CD4-positive, alpha-beta T cell treated with Interleukin-4 for 1 hour (primary cell): ENCODE results near the gene FNIP1.
"Not testable (repeated sequence)": the region's sequence is repeated elsewhere in the genome, so short reads cannot be mapped to it uniquely, and the experiment has no call there.

Experiments
- DNase-seq, 2 donors: peaks; one replicate each; pipeline ENCODE4 v3.0.0-alpha.2; 2020 to 2022

FNIP1 gene

DNA sequence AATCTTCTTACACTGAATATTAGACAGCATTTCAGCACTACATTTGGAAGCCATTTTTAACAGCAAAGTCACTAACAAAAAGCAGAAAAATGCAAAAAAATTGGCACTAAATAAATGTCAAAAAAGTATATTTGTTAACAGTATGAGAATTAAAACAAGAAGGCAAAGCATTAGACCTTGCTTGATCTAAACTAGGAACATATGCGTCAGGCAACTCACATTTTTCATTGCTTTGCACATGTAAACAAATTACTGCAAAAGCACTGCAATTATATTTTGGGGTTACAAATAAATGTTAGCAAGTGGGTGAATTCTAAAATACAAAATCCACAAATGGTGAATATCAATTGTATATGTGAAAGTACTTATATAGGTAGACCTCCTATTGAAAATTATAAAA, 112.8 kb downstream of the FNIP1 start:
- no peak for DNase-seq

DNA sequence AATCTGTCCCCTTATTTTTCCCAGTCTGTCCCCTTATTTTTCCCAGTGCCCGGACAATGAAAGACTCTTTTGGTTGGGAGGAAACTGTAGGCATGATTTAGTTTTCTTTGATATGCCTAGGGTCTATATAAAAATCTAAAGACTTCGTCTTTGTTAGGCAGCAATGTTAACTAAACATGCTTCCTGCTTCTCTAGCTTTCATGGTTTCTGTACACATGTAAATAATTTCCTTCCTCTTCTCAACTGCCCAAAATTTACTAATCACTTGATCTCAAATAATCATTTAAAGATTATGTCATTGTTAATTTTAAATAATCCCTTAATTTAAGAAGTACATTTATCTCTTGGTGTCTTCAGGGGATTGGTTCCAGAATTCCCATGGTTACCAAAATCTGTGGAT, 114.0 kb downstream of the FNIP1 start:
- DNase-seq: no peak

DNA sequence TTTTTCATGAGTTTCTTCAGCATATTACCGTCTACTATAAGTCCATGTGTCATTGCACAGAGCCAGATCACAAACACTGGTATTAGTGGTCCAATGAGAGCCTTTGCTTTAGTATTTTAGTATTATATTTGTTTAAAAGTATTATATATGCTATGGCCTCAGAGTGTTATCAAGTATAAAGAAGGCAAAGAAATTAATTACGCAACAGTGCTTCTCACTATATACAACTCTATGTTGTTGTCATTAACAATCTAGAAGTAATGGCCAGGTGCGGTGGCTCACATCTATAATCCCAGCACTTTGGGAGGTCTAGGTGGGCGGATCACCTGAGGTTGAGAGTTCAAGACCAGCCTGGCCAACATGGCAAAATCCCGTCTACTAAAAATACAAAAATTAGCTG, 114.6 kb downstream of the FNIP1 start:
- no peak for DNase-seq

DNA sequence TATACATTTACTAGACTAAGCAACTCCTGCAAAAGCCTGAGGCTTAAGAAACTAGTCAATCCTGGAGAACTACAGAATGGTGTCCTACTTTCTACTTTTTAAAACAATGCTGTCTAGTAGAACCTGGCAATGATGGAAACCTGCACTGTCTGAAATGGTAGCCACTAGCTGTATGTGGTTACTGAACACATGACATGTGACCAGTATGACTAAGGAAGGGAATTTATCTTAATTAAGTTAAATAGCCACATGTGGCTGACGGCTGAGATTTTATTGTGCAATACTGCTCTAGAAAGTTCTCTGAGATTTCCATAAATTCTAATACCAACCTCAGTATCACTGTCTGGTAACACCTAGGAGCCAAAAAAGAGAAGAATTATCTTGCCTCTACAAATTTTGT, 116.9 kb downstream of the FNIP1 start:
- no peak for DNase-seq

DNA sequence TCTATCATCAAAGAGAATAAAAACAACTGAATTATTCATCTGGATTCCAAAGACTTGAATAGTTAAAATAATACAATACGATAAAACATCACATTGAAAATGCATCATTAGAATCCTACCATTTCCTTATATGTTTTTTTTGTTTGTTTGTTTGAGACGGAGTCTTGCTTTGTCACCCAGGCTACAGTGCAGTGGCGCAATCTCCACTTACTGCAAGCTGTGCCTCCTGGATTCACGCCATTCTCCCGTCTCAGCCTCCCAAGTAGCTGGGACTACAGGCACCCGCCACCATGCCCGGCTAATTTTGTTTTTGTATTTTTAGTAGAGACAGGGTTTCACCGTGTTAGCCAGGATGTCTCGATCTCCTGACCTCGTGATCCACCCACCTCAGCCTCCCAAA, 118.5 kb downstream of the FNIP1 start:
- DNase-seq: not testable (repeated sequence)

DNA sequence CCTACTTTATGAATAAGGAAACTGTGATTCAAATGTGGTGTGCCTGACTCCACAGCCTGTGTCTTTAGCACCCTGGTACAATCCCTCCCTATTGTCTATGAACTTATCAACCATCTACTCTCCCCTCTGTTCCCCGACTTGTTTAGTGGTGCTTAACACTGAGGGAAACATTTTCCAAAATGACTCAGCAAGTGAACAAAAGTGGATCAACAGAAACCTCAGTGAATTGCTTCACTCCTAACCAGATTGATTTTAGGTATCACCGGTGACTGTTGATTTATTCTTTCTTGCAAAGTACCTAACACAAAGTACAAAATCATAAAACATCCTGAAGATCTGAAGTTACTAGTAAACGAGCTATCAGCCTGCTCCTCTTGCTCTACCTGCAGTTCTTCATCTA, 119.7 kb downstream of the FNIP1 start:
- DNase-seq: no peak

DNA sequence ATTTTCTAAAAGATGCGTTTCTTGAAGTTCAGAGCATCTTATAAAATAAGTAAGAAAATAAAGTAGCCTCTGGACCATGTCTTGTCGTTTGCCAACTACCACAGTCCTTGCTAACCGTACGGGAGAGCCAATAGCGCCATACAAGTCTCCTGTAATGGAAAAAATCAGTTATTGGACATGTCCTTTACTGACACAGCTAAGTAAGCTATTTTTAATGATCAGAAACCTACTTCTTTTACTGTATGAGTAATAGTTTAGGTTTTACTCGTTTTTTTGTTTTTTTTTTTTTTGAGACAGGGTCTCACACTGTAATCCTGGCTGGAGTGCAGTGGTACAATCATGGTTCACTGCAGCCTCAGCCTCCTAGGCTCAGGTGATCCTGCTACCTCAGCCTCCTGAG, 124.0 kb downstream of the FNIP1 start:
- DNase-seq: no peak

DNA sequence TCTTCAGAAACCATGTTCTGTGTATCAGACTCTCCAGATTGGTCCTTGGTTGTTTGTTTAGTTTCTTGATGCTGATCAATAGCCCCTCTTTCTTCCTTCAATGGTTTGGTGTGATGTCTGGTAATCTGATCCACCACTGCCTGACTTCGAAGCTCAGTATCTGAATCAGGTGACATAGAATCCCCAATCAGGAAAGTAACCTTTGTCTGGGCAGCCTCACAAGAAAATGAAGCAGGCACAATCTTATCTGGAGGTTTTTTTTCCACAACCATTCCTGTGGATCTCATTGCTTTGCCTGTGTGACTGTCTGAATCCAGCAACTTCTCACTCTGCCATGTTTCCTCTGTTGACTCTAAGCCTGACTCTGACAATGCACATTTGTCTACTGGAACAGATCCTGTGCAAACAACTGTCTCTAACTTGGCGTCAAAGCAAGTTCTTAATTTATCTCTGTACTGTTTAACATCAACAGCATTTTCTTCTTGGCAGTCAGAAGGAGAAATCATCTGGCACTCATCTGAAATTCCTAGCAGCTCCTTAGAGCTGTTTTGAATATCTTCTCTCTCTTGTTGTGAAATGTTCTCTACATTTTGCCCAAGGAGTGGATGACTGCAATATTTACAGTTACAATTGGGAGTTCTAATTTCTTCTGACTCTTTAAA, 124.7 kb downstream of the FNIP1 start:
- no peak for DNase-seq

DNA sequence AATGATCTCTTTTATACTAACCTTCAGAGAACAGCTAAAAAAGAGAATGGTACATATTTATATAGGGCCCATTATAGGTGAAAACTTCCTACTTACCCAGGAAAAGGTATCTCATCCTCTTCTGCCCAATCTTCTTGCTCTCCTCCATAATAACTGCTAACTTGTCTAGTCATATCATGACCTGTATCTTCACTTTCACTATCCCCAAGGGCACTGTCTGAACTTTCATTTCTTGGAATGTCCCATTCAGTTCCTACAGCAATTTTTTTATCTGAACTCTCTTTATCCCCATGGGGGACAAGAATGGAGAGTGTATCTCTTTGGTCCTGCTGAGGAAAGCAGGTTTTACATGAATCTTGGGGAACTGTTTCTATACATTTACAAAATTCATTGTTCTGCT, 125.4 kb downstream of the FNIP1 start:
- no peak for DNase-seq

DNA sequence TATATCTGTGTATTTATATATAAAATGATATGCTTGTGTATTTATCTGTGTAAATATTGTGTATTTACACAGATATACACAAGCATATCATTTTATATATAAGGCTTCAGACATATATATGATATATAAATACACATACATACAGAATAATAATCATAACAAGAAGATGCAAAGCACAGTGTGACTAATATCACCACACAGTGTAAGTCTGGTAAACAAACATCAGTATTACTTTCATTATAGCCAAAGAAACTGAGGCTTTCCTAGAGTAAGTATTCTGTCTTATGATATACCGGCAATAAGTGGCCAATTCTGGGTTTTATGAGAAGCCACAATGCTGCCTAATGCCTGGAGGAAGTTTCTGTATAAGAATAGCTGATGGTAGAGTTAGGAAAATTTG, 131.9 kb downstream of the FNIP1 start:
- no peak for DNase-seq

DNA sequence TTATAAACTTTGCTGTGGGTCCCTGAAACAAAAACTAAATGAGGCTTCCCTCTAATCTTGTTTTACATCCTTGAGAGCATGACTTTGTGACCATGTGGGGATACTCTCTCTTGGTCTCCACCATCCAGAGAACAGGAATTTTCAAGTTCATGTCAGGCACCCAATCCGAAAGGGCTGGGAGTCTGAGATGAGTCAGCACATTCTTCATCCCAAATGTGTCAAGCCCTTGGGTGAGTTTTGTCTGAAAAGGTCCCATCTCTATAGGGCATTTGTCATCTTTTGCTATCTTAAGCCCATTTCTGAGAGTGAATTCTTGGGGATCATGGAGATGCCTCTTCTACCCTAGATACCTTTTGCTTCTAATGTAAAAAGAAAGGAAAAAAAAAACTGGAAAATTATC, 134.9 kb downstream of the FNIP1 start:
- no peak for DNase-seq

DNA sequence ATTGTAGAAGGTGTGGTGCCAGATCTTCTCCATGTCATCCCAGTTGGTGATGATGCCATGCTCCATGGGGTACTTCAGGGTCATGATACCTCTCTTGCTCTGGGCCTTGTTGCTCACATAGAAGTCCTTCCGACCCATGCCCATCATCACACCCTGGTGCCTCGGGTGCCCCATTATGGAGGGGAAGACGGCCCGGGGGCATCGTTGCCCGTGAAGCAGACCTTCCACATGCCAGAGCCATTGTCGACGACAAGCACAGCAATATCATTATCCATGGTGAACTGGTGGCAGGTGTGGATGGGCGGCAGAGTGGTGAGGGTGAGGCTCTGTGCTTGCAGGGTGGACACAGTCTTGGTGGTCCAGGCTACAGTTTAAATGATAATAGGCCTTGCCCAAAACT, 137.0 kb downstream of the FNIP1 start:
- DNase-seq: no peak

DNA sequence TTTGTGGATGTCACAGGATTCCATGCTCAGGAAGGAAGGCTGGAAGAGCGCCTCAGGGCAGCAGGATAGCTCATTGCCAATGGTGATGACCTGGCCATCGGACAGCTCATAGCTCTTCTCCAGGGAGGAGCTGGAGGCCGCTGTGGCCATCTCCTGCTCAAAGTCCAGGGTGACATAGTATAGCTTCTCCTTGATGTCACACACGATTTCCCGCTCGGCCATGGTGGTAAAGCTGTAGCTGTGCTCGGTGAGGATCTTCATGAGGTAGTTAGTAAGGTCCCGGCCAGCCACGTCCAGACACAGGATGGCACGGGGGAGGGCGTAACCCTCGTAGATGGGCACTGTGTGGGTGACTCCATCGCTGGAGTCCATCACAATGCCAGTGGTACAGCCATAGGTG, 137.5 kb downstream of the FNIP1 start:
- DNase-seq: no peak

DNA sequence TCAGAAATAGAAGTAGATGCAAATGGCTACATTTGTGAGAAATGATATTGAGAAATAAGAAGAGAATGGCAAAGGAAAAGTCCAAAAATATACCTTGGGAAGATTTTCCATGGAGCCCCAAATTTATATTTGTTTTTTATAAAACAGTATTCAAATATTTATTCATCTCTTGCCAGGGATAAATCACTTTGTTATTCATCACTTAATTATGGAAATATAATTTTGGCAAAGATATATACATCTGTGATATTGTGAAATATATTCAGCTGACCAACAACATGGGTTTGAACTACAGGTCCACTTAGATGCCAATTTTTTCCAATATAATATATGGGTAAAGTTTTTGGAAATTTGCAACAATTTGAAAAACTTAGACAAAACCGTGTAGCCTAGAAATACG, 142.0 kb downstream of the FNIP1 start:
- DNase-seq: no peak

DNA sequence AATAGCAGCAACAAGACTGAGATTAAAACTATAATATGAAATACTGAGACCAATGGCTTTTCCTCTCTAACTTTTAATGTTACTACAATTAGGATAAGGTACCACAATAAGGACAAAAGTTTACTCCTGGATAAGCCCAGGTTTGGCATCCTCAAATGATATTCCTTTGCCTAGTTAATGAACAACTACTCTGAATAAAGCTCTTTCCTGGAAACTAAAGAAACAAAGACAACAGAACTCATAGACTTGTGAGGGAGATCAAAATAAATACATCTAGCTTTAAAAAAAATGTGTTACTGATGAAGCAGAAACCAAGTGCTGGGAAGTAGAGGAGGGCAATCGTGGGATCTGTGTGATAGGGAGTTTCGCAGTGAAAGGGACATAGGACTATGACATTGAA, 142.5 kb downstream of the FNIP1 start:
- no peak for DNase-seq

DNA sequence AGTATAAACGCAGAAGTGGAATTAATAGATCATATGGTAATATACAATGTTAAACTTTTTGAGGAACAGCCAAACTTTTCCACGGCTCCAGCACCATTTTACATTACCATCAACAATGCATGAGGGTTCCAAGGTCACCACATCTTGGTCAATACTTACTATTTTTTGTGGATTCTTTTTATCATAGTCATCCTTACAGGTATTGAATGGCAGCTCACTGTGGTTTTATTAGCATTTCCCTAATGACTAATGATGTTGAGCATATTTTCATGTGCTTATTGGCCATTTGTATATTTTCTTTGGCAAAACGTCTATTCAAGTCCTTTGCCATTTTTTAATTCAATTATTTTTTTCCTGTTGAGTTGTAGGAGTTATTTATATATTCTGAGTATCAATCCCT, 147.7 kb downstream of the FNIP1 start:
- no peak for DNase-seq

DNA sequence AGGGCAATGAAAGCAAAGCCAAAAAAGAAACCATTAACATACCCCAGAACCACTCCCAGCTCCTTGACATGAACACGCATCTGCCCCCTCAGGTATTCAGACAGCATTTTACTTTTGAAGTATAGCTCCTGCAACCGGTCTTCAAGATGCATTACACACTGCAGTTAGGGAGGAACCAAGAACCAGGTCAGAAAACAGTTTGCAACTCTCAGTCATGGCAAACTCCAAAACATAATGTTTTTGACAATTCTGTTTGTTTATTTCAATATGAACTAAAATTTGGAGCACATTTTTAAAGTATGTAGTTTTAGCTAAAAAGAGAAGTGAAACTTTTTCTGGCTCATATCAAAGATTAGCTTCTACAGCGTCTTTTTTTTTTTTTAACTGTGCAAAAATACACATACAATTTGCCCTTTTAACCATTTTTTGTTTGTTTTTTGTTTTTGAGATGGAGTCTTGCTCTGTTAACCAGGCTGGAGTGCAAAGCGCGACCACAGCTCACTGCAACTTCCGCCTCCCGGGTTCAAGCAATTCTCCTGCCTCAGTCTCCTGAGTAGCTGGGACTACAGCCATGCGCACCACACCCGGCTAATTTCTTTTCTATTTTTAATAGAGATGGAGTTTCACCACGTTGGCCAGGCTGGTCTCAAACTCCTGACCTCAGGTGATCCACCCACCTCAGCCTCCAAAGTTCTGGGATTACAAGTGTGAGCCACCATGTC, 149.6 kb downstream of the FNIP1 start:
- DNase-seq: peak in 1 of 2 donors; percentile 23

DNA sequence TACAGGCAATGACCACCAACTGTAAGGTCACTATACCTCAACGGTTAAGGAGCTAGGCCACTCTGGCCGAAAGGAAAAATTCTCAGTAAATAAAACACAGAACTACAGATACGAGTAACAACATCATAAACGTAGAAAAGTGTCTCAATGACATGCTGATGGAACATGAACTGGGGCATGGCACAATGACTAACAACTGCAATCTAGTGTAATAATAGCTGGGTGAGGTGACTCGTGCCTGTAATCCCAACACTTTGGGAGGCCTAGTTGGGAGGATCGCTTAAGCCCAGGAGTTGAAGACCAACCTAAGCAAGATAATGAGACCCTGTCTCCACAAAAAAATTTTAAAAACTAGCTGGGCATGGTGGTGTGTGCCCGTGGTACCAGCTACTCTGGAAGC, 152.0 kb downstream of the FNIP1 start:
- DNase-seq: no peak

DNA sequence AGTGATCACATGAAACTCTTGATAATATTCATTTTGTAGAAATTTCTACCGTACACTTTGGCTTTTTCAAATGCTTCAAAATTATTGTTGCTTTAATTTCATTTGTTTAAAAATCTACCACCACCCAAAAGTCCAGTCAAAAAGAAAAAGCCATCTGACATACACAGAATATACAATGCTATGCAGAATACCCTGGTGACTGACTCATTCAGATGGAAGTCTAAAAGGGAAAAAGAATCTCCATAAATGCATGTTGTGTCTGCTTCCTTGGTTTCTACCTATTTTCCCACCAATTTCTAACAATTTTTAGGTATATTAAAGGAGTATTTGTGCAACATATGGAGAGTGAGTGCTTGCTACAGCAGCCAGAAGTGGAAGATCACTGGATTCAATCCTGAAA, 152.4 kb downstream of the FNIP1 start:
- DNase-seq: no peak

DNA sequence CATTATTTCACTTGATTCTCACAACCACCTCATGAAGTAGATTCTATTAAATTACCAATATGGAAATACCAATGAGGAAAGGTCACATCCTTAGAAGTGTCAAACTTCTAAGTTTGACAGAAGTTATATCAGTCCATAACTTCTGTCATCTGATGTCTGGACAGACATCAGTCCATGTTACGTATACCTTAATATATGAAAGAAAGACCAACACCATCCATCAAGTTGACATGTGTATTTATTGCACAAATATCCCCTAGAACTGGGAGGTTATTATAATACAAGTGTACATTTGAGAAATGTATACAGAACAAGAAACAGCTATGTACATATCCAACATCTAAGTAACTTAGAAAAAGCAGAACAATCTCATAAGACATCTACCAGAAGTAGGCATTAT, 155.3 kb downstream of the FNIP1 start:
- no peak for DNase-seq

DNA sequence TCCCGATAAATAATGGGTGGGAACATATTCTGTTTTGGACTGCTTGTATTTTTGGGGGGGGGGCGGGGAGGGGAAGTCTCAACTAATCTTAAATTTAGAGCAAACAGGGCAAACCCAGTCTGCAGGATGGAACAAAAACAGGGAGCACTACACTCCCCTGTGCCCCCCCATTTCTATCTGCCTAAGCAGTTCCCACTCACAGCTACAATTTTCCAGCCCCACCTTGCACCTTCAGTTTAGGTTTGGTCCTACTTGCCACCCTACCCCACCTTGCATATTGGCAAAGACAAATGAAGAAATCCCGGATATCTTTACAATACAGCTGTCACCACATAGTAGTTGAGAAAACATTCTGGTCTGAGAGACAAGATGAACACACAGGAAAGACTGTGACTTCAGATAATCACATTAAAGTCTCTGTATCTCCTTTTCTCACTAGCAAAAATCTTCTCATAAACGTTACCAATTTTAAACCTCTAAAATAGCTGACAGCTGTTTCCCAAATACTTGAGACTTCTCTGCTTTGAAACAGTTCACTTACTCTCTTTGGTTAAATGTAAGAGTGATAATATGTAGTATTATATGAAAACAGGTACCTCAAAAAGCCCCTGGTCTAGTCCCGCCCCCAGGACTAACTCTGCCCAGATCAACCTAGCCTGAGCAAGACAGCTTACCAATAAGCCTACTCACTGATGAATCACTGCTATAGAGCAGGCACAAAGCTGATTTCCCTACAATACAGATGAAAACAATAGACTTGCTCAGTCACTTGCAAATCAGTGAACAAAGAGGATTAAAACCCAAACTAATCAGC, 156.6 kb downstream of the FNIP1 start:
- DNase-seq: peak; percentile 34 to 66

DNA sequence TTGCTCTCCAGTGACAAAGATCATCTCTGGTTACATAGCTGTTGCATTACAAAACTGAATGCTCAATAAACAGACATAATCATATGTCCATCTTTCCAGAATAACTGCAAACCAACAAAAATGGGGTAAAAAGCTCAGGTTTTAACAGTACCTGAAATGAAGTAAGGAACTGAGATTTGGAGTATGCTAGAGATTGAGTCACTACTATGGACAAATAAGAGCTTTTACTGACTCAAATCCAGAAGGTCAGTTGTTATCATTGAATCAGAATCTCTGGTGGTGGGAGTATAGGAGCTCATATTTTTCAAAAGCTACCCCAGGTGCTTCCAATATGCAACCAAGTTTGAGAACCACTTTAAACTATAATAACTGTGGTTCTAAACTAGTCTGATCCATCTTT, 157.7 kb downstream of the FNIP1 start:
- no peak for DNase-seq

DNA sequence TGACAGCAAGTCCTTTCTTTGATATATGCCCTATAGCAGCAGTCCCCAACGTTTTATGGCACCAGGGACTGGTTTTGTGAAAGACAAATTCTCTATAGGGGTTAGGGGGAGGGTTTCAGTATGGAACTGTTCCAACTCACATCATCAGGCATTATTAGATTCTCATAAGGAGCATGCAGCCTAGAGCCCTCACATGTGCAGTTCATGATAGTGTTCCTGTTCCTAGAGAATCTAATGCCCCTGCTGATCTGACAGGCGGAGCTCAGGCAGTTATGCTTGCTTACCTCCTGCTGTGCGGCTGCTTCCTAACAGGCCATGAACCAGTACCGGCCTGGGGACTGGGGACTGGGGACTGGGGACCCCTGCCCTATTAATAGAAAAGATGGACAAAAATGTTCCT, 159.1 kb downstream of the FNIP1 start:
- no peak for DNase-seq
